Breast epithelium (tissue), 3 donors: ENCODE data around the gene HPS3.

Experiments
- POLR2A ChIP-seq: fragments of 450-650 bp; IDR thresholded peaks from one replicate; pipeline ENCODE4 v1.6.1; 2016; ENCODE audit warnings: antibody characterized with exemption, mild to moderate bottlenecking, moderate library complexity
- TF ChIP-seq, protein P1 (sequence below), 3 donors: fragments of 450-650 bp; IDR thresholded peaks; one replicate each; pipeline ENCODE4 v1.5.1; 2016 to 2017; ENCODE audit warnings: antibody characterized with exemption in 3 of 3, mild to moderate bottlenecking in 3 of 3, moderate library complexity in 3 of 3

DNA sequence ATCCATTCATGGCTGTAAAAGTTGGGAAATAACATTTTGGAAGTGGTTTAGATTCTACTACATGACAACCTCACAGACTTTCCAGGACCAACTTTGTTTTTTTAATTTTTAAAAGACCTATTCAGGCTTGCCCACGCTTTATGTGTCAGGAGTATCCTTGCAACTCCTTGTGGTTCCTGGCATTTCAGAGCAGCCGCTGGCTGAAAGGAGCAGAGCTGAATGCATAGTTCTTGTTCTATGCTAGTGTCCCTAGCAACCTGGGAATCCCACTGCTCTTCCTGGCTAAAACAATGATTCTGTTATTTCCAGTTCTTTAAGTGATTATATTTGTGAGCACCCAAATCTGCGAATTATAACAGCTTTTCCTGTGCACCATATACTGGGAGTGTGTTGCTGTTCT, 57.3 kb downstream of the HPS3 start:
- TF ChIP-seq, protein P1, sequence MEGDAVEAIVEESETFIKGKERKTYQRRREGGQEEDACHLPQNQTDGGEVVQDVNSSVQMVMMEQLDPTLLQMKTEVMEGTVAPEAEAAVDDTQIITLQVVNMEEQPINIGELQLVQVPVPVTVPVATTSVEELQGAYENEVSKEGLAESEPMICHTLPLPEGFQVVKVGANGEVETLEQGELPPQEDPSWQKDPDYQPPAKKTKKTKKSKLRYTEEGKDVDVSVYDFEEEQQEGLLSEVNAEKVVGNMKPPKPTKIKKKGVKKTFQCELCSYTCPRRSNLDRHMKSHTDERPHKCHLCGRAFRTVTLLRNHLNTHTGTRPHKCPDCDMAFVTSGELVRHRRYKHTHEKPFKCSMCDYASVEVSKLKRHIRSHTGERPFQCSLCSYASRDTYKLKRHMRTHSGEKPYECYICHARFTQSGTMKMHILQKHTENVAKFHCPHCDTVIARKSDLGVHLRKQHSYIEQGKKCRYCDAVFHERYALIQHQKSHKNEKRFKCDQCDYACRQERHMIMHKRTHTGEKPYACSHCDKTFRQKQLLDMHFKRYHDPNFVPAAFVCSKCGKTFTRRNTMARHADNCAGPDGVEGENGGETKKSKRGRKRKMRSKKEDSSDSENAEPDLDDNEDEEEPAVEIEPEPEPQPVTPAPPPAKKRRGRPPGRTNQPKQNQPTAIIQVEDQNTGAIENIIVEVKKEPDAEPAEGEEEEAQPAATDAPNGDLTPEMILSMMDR (IDR thresholded peaks at IDR 0.05) = no peak
- no peak for TF ChIP-seq POLR2A
